Muscle of arm (tissue), 12 donors: ENCODE measurements around the gene OR2T34. TPM values are rescaled to one million over a fixed set of nuclear protein-coding genes. Genes with fewer than 3 reads are reported as not detected.
"Not testable (repeated sequence)": the region's sequence is repeated elsewhere in the genome, so short reads cannot be mapped to it uniquely, and the experiment has no call there.

Experiments used
- DNase-seq: peaks from one replicate; pipeline ENCODE4 v3.0.0-alpha.2; 2013
- polyA plus RNA-seq, 12 donors: library from polyadenylated mRNA; unstranded; fragments of 120-200 nt; gene quantifications; one replicate each; pipeline ENCODE4 v1.2.1, GENCODE V29; 2013; ENCODE audit not compliant: insufficient read length in 12 of 12

Gene OR2T34
- polyA plus RNA-seq, 12 donors: not detected

DNA sequence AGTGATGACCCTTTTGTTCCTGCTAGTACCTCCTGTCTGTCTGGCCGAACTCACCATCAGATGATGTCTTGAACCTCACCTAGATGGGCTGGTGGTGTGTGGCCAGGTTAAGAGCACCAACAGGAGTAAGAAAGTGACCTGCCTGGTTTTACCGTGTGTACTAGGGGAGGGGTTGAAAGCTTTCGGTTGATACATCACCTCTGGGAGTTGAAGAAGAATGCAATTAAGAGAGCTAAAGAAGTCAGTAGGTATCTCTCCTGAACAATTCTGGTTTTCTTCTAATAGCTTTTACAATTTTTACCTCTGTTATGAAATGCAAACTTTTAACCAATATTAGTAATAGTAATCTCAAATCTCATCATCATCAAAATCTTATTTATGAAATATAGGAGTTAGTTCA lies 11.9 kb downstream of the OR2T34 start, which contains the start of gene OR2T29:
OR2T29 (minus strand) TSS at position 101 of the 400 bp plus-strand sequence. CDS start 3,281 bp downstream, outside the sequence.
- not testable (repeated sequence) for DNase-seq

DNA sequence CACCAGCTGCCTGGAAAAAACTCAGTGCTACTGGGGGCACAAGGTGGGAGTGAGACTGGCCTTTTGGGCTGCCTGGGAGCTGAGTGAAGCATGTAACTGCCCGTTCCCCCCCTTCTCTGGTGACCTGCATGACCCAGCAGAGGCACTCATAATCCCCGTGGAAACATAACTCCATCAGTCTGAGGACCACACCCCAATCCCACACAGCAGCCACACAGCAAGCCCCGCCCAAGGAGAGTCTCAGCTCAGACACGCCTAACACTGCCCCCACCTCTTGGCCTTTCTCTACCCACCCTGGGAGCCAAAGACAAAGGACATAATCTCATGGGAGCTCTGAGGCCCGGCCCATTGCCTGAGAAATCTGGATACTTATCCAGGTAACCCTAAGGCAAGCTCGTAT lies 23.5 kb downstream of the OR2T34 start:
- DNase-seq: not testable (repeated sequence)

- DNase-seq: not testable (repeated sequence)
Measured at GRCh38 chr1:248547383-248547782, 27.2 kb downstream of the OR2T34 start.

DNA sequence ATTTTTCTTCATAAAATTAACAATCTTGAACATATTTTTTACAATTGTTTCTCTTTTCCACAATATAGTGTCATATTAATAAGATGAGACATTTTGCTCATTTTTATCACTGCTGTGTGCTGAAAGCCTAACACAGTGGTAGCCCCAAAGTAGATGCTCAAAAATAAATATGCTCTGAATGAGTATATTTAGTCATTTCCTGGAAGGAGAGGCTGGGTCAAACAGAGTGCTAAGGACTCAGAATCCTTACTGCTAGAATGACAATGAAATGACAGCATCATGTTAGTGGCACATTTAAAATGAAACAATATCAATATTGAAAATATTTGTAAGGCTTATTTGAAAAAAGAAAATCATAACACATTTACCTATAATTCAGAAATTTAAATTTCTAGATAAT lies 37.1 kb downstream of the OR2T34 start:
- DNase-seq: not testable (repeated sequence)

Other genes with a start within 250 kb of the OR2T34 start
- not detected for gene OR14C36, start 226.0 kb downstream of the OR2T34 start, polyA plus RNA-seq
- gene OR2T4, start 213.1 kb downstream of the OR2T34 start, polyA plus RNA-seq: not detected
- gene OR2T6, start 199.0 kb downstream of the OR2T34 start, polyA plus RNA-seq: not detected
- not detected for gene OR2T1, start 171.7 kb downstream of the OR2T34 start, polyA plus RNA-seq
- not detected for gene OR2T2, start 129.1 kb downstream of the OR2T34 start, polyA plus RNA-seq
- gene OR2T3, start 101.4 kb downstream of the OR2T34 start, polyA plus RNA-seq: not detected
- not detected for gene OR2T5, start 86.2 kb downstream of the OR2T34 start, polyA plus RNA-seq
- gene OR2G6, start 66.7 kb downstream of the OR2T34 start, polyA plus RNA-seq: under 1 TPM in 2 of 12 donors, not detected in 10; 0.03 TPM
- not detected for gene OR2T29, start 12.0 kb downstream of the OR2T34 start, polyA plus RNA-seq
- gene OR2T10, start 22.9 kb upstream of the OR2T34 start, polyA plus RNA-seq: not detected
- gene OR2T11, start 60.3 kb upstream of the OR2T34 start, polyA plus RNA-seq: under 1 TPM in 1 of 12 donors, not detected in 11; 0.04 TPM
- gene OR2T35, start 70.5 kb upstream of the OR2T34 start, polyA plus RNA-seq: not detected
- not detected for gene OR2T27, start 80.8 kb upstream of the OR2T34 start, polyA plus RNA-seq
- not detected for gene OR14I1, start 128.0 kb upstream of the OR2T34 start, polyA plus RNA-seq
- not detected for gene LYPD8, start 181.0 kb upstream of the OR2T34 start, polyA plus RNA-seq